UCSD-AML1 (cell line): ENCODE results near the gene PHLDA3.

Source experiments
- DNase-seq: peaks from one replicate; lab custom pipeline; 2025; ENCODE audit not compliant: unreplicated experiment; lab: John Stamatoyannopoulos, UW

The PHLDA3 gene

DNA sequence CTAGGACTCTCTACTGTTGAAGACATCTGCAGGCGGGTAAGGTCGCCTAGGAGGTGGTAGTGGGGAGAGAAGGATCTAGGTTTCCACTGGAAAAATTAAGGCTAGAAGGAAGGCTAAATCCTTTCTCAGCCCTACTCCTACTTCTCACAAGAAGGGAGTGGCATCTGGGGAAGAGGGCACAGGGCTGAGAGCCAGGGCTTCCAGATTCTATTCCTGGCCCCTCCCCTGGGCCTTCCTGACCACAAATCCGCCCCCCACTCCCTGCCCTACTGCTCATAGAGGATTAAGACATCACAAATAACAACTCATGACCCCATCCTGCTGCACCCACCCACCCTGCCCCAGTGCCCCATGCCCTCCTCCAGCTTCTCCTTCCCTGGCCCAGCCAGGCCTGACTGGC lies 2.5 kb downstream of the PHLDA3 start:
- no peak for DNase-seq

DNA sequence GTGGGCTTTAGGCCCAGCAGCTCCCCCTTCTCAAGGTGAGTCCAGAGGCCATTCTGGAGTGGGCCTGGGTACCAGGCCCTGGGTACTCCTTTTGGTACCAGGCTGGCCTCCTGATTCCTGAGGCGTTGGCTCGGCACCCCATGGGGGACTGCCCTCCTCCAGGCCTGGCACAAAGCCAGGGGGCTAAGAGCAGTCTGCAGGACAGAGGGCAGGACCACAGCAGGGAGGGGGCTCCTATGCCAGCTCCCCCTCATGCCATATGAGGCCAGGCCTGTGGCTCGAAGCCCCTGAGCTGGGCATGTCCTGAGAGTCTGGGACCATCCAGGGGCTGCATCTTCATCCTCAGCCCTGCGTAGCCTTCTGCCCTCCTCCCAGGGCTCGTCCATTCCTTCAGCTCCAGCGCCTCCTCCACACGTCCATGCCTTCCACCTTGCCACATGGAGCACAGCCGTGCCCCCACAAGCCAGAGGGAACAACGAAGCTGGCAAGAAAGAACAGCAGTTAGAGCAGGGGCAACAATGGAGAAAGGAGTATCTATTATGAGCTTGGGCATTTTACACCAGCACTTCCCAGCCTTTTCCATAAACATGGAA lies 3.2 kb downstream of the PHLDA3 start:
- DNase-seq = no peak

DNA sequence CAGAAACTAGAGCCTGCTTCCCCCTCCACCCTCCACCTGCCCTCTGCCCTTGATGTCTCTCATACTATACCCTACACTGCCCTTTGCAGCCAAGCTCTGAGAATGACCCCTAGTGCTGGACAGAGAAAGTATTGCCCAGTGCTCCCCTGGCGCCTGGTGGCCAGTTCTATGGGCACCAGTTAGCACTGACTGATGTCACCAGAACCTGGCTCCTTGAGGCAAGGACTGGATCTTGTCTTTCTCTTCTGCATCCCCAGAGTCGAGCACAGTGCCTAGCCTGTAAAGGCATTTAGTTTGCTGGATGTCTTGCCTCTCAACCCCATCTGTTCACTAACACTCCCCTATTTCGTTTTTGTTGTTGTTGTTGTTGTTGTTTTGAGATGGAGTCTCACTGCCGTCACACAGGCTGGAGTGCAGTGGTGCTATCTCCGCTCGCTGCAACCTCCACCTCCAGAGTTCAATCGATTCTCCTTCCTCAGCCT lies 5.9 kb downstream of the PHLDA3 start:
- no peak for DNase-seq

DNA sequence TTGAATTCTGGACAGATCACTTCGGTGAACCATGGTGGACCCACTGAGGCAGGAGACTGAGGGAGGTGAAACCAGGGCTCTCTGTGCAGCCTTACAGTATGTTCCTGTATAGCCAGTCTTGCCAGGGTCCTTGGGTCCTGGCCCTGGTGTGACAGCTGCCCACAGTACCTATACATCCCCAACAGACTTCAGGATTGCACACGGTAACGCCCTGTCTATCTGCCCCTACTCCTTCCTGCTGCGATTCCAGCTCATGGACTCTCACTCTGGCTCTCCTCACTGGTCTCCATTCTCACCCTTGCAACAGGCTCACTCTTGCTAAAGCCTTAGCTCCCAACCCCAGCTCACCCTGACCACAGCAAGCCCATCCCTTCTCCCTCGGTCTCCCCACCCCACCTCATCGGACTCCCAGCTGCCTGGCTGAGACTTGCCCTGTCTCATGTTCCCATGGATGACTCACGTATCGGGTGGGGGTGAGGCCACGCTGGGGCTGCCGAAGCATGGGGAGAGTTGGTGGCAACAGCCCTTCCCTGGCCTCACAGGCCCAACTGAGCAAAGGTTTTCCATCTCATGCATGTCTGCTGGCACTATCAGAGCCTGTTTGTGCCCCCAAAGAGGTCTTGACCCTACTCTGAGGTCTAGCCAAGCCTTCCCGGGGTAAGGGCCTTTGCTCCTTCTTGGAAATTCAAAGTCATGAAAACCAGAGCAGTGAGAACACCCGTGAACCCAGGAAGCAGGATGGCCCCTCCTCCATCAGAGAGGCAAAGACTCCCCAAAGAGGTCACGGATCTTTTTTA lies 7.1 kb downstream of the PHLDA3 start:
- no peak for DNase-seq

DNA sequence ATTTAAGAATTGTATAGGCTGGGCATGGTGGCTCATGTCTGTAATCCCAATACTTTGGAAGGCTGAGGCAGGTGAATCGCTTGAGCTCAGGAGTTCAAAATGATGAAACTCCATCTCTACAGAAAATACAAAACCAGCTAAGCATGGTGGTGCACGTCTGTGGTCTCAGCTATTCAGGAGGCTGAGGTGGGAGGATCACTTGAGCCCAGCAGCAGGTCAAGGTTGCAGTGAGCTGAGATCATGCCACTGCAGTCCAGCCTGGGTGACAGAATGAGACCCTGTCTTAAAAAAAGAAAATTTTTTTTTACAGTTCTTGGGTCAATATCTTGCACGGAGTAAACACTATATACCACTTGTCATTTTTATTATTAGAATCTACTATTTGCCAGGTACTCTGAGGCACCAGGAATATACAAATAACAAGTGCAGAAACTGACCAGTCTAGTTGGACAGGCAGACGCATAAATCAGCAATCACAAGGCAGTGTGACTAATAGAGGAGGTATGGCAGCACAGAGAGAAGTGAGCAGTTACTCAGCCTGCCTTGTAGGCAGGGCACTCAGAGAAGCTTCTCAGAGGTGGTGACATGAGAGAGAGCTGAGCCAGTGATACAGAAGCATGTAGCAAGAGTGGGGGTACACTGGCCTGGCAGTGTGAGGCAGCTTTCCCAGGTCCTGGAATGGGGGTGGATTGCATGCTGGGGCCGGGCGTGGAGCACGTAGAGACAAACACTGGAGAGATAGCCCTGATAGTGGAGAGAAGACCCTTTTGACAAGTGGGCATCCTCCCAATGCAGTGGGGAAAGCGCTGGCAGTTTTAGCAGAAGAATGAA lies 8.0 kb downstream of the PHLDA3 start:
- no peak for DNase-seq

DNA sequence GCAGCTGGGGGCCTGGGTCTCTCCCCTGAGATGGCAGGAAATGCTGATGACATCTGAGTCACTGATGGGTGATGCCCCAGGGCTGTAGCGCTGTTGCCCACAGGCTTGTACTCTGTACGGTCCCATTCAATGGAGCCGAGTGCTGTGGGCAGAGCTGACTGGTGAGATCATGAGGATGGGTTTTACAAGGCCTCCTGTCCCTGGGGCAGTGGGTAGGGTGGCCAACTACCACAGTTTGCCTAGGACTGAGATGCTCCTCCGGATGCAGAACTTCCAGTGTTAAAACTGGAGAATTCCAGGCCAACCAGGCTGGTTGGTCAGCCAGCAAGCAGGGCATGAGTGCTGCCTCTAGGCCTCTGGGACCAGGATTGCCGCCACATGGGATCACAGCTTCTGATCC lies 9.2 kb downstream of the PHLDA3 start:
- DNase-seq = no peak

DNA sequence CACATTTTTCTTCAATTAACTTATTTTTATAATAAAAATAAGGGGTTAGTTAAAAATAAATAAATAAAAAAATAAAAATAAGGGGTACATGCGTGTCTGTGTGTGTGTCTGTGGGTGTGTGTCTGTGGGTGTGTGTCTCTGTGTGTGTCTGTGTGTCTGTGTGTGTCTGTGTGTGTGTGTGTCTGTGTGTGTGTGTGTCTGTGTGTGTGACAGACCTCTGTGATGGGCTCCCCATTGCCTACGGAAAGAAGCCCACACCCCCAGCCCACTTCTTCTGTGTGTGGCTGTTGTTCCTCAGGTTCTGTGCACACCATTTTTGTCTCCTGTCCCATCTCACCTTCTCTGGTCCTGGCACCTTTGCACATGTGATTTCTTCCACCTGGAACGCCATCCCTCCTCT lies 9.9 kb downstream of the PHLDA3 start:
- no peak for DNase-seq

- no peak for DNase-seq
These were observed 11.5 kb downstream of the PHLDA3 start for GRCh38 chr1:201457508-201457960.

- no peak for DNase-seq
These were observed 12.3 kb downstream of the PHLDA3 start for GRCh38 chr1:201456499-201457309.

DNA sequence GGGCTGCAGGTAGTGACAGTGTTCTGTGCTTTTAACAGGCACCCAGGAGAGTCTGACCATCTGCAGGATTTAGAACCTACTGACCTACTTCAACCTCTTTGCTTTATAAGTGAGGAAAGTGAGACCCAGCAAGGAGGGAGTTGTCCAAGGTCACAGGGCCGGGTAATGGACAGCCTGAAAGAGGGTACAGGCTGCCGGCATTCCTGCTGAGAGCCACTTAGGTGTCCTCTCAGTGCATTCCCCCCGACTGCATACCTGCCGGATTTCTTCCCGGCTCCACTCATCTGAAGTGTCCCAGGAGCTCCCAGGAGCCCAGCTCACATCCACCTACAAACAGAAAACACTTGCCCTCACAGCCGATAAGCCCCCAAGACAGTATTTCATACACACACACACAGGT lies 13.9 kb downstream of the PHLDA3 start:
- no peak for DNase-seq

DNA sequence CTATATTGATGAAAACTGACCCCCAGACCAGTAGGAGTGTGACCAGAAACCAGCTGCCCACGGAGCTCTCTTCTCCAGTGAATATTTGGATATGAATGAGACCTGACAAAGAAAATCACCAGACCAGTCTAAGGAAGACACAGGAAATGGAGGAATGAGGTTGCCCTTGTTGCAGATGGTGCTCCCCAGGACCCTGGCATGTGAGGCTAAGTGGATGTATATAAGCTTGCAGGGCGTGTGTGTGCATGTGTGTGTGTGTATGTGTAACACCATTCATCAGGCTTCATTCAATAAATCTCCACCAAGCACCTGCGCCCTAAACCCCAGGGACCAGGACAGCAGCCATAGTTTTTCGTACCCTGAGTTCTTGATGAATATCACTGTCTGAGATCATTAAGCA lies 14.4 kb downstream of the PHLDA3 start:
- no peak for DNase-seq

DNA sequence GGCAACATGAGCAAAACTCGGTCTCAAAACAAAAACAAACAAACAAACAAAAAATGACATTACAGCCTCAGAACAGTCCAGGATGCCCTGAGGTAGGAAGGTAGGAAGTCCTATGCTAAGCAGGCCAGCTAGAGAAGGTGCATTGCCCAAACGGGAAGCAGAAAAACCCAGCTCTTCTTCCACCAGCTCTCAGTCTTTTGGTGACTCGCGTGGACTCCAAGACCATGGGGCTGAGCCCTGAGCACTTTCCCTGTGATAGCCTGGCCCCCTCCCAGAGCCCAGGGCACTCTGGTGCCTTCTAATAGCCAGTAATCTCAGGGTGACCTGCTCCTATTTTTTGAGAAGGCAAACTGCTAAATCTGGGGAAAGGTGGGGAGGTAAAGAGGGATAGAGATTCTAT lies 16.1 kb downstream of the PHLDA3 start:
- DNase-seq = no peak

DNA sequence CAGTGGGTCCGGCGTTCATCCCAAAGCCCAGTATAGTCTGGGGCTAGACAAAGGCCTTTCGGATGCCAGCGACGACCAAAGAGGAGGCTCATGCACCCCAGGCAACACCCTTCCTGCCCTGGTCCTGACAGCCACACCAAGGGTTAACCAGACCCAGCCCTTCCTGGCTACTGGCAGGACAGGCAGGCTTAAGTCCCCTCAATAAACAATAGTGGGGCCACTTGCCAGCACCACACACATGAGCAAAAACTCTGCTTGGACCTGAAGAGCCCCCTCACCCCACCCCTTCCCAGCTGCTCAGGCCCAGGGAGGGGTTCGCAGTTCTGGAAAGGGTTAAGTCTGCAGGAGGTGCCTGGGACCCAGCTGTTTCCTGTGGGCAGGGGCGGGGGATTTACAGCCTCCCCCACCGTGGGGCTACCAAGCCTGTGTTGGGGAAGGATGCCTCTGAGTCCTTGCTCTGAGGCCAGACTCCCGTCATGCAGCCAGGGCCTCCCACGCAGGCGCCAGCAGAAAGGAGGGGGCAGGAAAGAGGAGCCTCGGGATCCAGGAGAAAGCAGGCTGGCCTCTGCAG lies 18.2 kb downstream of the PHLDA3 start:
- peak; percentile 70 for DNase-seq

GRCh38 chr1:201448990-201449389 lies 20.0 kb downstream of the PHLDA3 start:
- no peak for DNase-seq

DNA sequence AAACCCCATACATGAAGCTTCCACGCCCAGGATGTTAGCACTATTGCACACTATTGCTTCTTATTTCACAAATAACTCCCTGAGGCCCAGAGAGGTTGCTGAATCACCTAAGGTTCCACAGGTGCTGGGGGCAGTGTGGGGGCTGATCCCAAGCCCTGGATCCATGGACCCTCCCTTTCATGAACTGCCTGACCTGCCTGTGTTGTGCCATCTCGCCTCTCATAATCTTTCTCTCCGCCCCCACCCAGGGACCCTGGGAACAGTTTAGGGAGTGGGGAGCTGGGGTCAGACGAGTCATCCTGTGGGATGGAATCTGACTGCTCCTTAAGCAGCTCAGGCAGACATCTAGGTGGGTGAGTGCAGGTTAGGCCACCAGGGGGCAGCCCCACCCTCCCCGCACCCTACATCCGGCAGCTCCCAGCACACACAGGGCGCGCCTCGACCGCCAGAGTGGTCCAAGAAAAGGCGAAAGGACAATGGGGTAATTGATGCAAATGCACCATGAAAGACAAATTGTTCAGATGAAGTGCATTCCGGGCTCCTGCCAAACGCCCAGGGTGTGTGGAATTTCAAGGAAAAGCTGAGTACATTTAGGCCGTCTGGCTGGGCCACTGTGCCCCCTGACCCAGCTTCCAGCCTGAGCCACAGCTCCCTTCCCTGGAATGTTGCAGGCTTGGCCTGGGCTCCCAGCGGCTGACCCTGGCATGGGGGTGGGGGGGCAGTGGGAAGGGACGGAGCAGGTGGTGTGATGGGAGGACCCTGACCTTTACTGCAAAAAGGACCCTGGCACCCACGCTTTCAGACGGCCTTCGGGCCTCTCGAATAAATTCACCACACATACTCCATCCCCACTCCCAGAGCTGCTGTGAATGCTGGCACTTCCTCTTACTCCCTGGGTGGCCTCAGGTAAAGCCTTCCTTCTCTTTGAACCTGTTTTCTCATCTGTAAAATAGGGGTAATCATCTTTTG lies 20.8 kb downstream of the PHLDA3 start:
- peak; percentile 69 for DNase-seq

GRCh38 chr1:201445310-201445709 lies 23.7 kb downstream of the PHLDA3 start:
- no peak for DNase-seq

- peak; percentile 25 for DNase-seq
These were observed 24.2 kb downstream of the PHLDA3 start for GRCh38 chr1:201444792-201445191.

DNA sequence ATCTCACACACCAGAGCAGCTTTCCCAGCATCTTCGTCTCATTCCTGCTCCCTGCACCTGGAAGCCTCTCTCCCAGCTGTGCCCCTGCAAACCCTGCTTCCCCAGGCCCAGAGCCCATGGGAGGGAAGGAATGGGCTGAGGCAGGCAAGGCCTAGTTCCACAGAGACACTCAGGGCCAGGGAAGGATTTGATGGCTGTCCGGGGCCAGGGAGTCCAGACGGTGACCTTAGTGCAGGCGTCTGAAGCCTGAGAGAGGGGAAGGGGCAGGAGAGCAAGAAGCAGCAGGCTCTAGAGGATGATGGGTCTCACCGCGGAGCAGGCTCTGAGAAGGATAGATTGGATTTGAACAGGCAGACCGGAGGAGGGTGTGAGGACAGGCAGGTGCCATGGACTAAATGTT lies 25.2 kb downstream of the PHLDA3 start:
- DNase-seq = no peak

GRCh38 chr1:201436969-201437368 lies 32.0 kb downstream of the PHLDA3 start:
- no peak for DNase-seq
